HepG2 (cell line): ENCODE data around the gene CERS4. TPM values are rescaled to one million over a fixed set of nuclear protein-coding genes. Genes with fewer than 3 reads are reported as not detected.
A peak's percentile ranks its signal among the peaks of the same experiment; 100 is the strongest.

Experiments
- ATAC-seq: fragments of 200-7000 bp; cut with Tn5 transposase; 3 replicates; pipeline ENCODE4 v1.9.1; 2020; ENCODE audit warnings: mild to moderate bottlenecking, moderate library complexity
- BruUV-seq: library from RNA; stranded (reverse); fragments of 400-500 nt; replicated peaks from 2 replicates; lab custom pipeline; 2021; lab: Mats Ljungman, UMichigan
- CTCF ChIA-PET: fragments of 300-600 bp; formaldehyde crosslinking; extraction: SDS; loops from one replicate; lab custom pipeline; 2021; ENCODE audit warnings: low total read pairs, inconsistent platforms, low intra/inter-chr PET ratio; lab: Yijun Ruan, JAX
- POLR2A ChIA-PET: fragments of 350-600 bp; sonication (Branson Sonifier 250); formaldehyde crosslinking; loops from one replicate; lab custom pipeline; 2020; ENCODE audit warnings: antibody characterized with exemption, inconsistent platforms; lab: Yijun Ruan, JAX
- DNase-seq: peaks from one replicate; pipeline ENCODE4 v3.0.0-alpha.2; 2015; ENCODE audit warnings: low spot score
- FAIRE-seq: peaks from 3 replicates; lab custom pipeline; 2011; peaks lifted over from hg19 to GRCh38; lab: Jason Lieb, UNC
- H2AFZ ChIP-seq: one replicate; pipeline ENCODE4 v1.6.1; 2011; ENCODE audit warnings: low read length, inconsistent platforms
- H3K27ac ChIP-seq: fragments of 300-600 bp; 3 replicates; pipeline ENCODE4 v1.8.0; 2011; ENCODE audit warnings: mixed run types, mild to moderate bottlenecking, mixed read lengths, low read length, inconsistent platforms; ENCODE audit not compliant: insufficient read depth; ENCODE audit errors: extremely low read length
- H3K27me3 ChIP-seq, 2 experiments: fragments of 200-600 bp in 1 of 2; 2 replicates in 1 of 2; 3 replicates in 1 of 2; pipeline versions ENCODE4 v1.6.0 to v1.8.0; 2011; ENCODE audit warnings: low read length in 2 of 2, mild to moderate bottlenecking in 2 of 2, moderate library complexity in 2 of 2, inconsistent platforms in 1 of 2; ENCODE audit not compliant: insufficient read depth in 2 of 2, control insufficient read depth in 1 of 2
- H3K36me3 ChIP-seq, 2 experiments: fragments of 200-600 bp in 1 of 2; replicated peaks in 1 of 2; 2 replicates in 1 of 2; 3 replicates in 1 of 2; pipeline versions ENCODE4 v1.5.1 to v1.8.0; 2011; ENCODE audit warnings: low read length in 2 of 2, inconsistent platforms in 1 of 2; ENCODE audit not compliant: insufficient read depth in 2 of 2, control insufficient read depth in 1 of 2
- H3K4me1 ChIP-seq: 2 replicates; pipeline ENCODE4 v1.5.1; 2012; ENCODE audit warnings: low read length, inconsistent platforms; ENCODE audit not compliant: insufficient read depth
- H3K4me2 ChIP-seq: 2 replicates; pipeline ENCODE4 v1.6.0; 2011; ENCODE audit warnings: low read depth, low read length, inconsistent platforms
- H3K4me3 ChIP-seq, 3 experiments: fragments of 200-600 bp in 1 of 3; sonication (generic), shearing (Covaris generic) in 1 of 3; replicated peaks in 1 of 3; 2 replicates each; pipeline ENCODE4 v1.5.1; 2011 to 2016; ENCODE audit warnings: low read length in 3 of 3, inconsistent platforms in 2 of 3, low read depth in 2 of 3, mild to moderate bottlenecking in 2 of 3, control low read depth in 1 of 3, mixed read lengths in 1 of 3; ENCODE audit not compliant: insufficient read depth in 1 of 3
- H3K79me2 ChIP-seq: one replicate; pipeline ENCODE4 v1.6.1; 2011; ENCODE audit warnings: low read length, inconsistent platforms; ENCODE audit not compliant: insufficient read depth
- H3K9ac ChIP-seq: 2 replicates; pipeline ENCODE4 v1.6.0; 2011; ENCODE audit warnings: mild to moderate bottlenecking, low read depth, low read length, inconsistent platforms; ENCODE audit not compliant: insufficient read depth
- H3K9me3 ChIP-seq: 2 replicates; pipeline ENCODE4 v1.5.1; 2012; ENCODE audit warnings: mild to moderate bottlenecking, low read length
- H4K20me1 ChIP-seq: 2 replicates; pipeline ENCODE4 v1.6.0; 2011; ENCODE audit warnings: inconsistent platforms, mild to moderate bottlenecking, low read length, moderate library complexity; ENCODE audit not compliant: insufficient read depth
- CHD4 ChIP-seq: fragments of 200-600 bp; sonication (generic); IDR thresholded peaks from 2 replicates; pipeline ENCODE4 v1.7.0; 2017; ENCODE audit warnings: mild to moderate bottlenecking, low read length, borderline replicate concordance
- HDAC1 ChIP-seq: sonication (generic); formaldehyde crosslinking; IDR thresholded peaks from 2 replicates; pipeline ENCODE4 v1.5.1; 2020; ENCODE audit warnings: mild to moderate bottlenecking, missing genetic modification reagents
- RBAK ChIP-seq: sonication (generic); formaldehyde crosslinking; IDR thresholded peaks from 2 replicates; pipeline ENCODE4 v1.5.1; 2020; ENCODE audit warnings: mild to moderate bottlenecking, missing genetic modification reagents
- U2AF1 ChIP-seq: fragments of 200-400 bp; formaldehyde crosslinking; optimal IDR thresholded peaks from 2 replicates; pipeline ENCODE3; 2017; ENCODE audit warnings: mild to moderate bottlenecking, low read depth, low read length
- ZMYM3 ChIP-seq: sonication (generic); formaldehyde crosslinking; IDR thresholded peaks from 2 replicates; pipeline ENCODE4 v1.5.1; 2020; ENCODE audit warnings: mild to moderate bottlenecking, missing genetic modification reagents
- ZNF350 ChIP-seq: sonication (generic); formaldehyde crosslinking; IDR thresholded peaks from 2 replicates; pipeline ENCODE4 v1.4.0; 2020; ENCODE audit warnings: mild to moderate bottlenecking, low read depth, missing genetic modification reagents, borderline replicate concordance
- ZNF629 ChIP-seq: sonication (generic); formaldehyde crosslinking; conservative IDR thresholded peaks from 2 replicates; pipeline ENCODE4 v1.5.0; 2020; ENCODE audit warnings: missing genetic modification reagents
- ZNF7 ChIP-seq: IDR thresholded peaks from 2 replicates; pipeline ENCODE4 v1.6.1; 2016; ENCODE audit warnings: missing biosample characterization, missing genetic modification reagents
- WGBS: methylation state at CpG from one replicate; pipeline ENCODE4 v1.1.6; 2017; ENCODE audit warnings: low lambda C conversion rate; 5-methylcytosine and 5-hydroxymethylcytosine counted together
- in situ Hi-C: cut with HindIII; loops from 2 replicates; pipeline ENCODE4 v1.10.0; 2017; ENCODE audit warnings: low pct_unique_long_range_greater_than_20kb; ENCODE audit not compliant: extremely low pct_ligation_motif_present
- intact Hi-C: fragments of 100-400 bp; cut with micrococcal nuclease; formaldehyde crosslinking; loops from one replicate; pipeline ENCODE4 v1.10.0; 2022; ENCODE audit not compliant: unreplicated experiment
- polyA plus RNA-seq, 8 experiments: library from polyadenylated mRNA; depleted of rRNA in 3 of 8; stranded (reverse) in 7 of 8; unstranded in 1 of 8; fragments of >200 nt; fragmentation: Illumina TruSeq in 4 of 8; extraction: Trizol in 4 of 8; gene quantifications; 2 replicates each; pipeline versions ENCODE4 v1.2.1 to v1.2.3, GENCODE V29; 2011 to 2016; ENCODE audit warnings: low read depth in 4 of 8, missing spikeins in 1 of 8, mixed read lengths in 1 of 8; ENCODE audit not compliant: insufficient read depth in 1 of 8
- total RNA-seq, 5 experiments: library from RNA; depleted of rRNA; stranded (reverse); fragments of >200 nt; fragmentation: Illumina TruSeq; extraction: Trizol; gene quantifications; 2 replicates each; pipeline ENCODE4 v1.2.3, GENCODE V29; 2016; ENCODE audit warnings: low read depth in 1 of 5
- TF ChIP-seq, protein P1 (sequence below): conservative IDR thresholded peaks from 2 replicates; pipeline ENCODE4 v1.6.1; 2018; ENCODE audit warnings: missing genetic modification reagents
- TF ChIP-seq, protein P2 (sequence below): sonication (generic); formaldehyde crosslinking; IDR thresholded peaks from 2 replicates; pipeline ENCODE4 v1.4.0; 2020; ENCODE audit warnings: mild to moderate bottlenecking, missing genetic modification reagents
- TF ChIP-seq, protein P3 (sequence below): sonication (generic); formaldehyde crosslinking; IDR thresholded peaks from 2 replicates; pipeline ENCODE4 v1.4.0; 2020; ENCODE audit warnings: missing genetic modification reagents, borderline replicate concordance

Gene CERS4
- total and polyA plus RNA-seq, 2 of the 13 experiments (the other 11 are each of a cell fraction or from before 2014, with no cell fraction given) = 74.7 to 83.5 TPM

DNA sequence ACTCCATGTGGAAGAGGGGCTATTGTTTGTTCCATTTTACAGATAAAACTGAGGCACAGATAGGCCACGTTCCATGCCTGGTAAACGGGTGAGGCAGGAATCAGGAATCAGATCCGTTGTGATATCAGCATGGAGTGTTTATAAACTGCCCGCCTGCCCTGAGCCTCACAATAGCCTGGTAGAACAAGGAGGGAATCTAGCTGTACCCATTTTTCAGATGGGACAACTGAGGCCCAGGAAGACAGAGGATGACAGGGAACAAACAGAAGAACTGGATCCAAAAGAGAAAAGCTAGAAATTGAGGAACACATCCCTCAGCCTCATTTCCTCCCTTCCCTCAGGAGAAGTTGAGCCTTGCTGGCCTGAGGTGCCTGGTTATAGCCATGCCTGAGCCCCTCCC, 32.5 kb downstream of the CERS4 start:
- no peak for ATAC-seq
- POLR2A ChIA-PET = interaction anchor here (1.1 kb wide), 1 partner anchor 87 kb away, joined by 3 read pairs; no protein-coding TSS in a partner anchor
- no peaks in the 10 kb centered on the region for H3K9me3 ChIP-seq
- no peak overlapping the region for H3K4me3 ChIP-seq
- no peaks in the 10 kb centered on the region for H3K27me3 ChIP-seq
- peaks cover 28% of the 10 kb centered on the region for H3K79me2 ChIP-seq
- CTCF ChIA-PET = no interaction called here
- intact Hi-C loops (loop anchor here (2.0 kb wide), 1 partner anchor 33 kb away; the partner anchor contains the start of gene CERS4), in situ Hi-C loops (no loop called here)
- no peaks in the 10 kb centered on the region for H4K20me1 ChIP-seq
- H2AFZ ChIP-seq = no peak overlapping the region
- H3K36me3 ChIP-seq = peaks cover 8 to 27% of the 10 kb centered on the region in 2 experiments
- H3K9ac ChIP-seq = no peak overlapping the region
- BruUV-seq = TSS peak; percentile 18
- TF ChIP-seq U2AF1 = no peak
- peak; percentile 71 for TF ChIP-seq ZMYM3 (CRISPR knock-in tag)
- TF ChIP-seq, protein P1, sequence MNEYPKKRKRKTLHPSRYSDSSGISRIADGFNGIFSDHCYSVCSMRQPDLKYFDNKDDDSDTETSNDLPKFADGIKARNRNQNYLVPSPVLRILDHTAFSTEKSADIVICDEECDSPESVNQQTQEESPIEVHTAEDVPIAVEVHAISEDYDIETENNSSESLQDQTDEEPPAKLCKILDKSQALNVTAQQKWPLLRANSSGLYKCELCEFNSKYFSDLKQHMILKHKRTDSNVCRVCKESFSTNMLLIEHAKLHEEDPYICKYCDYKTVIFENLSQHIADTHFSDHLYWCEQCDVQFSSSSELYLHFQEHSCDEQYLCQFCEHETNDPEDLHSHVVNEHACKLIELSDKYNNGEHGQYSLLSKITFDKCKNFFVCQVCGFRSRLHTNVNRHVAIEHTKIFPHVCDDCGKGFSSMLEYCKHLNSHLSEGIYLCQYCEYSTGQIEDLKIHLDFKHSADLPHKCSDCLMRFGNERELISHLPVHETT (CRISPR knock-in tag) = no peak
- peak; percentile 7; the same call in 1 of the 2 replicates for TF ChIP-seq HDAC1 (CRISPR knock-in tag)
- TF ChIP-seq ZNF629 = peak; percentile 97
- TF ChIP-seq CHD4 = peak; percentile 84; the same call in 1 of the 2 replicates
- TF ChIP-seq, all 625 proteins: peak for 4
- DNase-seq = no peak
- Histone ChIP-seq H3K4me2 (no peak overlapping the region), H3K27ac (no peak overlapping the region), H3K4me1 (peaks cover 83% of the 10 kb centered on the region)
- FAIRE-seq = no peak
- 100% methylated on average over 4 of the region's 4 CpGs for WGBS

DNA sequence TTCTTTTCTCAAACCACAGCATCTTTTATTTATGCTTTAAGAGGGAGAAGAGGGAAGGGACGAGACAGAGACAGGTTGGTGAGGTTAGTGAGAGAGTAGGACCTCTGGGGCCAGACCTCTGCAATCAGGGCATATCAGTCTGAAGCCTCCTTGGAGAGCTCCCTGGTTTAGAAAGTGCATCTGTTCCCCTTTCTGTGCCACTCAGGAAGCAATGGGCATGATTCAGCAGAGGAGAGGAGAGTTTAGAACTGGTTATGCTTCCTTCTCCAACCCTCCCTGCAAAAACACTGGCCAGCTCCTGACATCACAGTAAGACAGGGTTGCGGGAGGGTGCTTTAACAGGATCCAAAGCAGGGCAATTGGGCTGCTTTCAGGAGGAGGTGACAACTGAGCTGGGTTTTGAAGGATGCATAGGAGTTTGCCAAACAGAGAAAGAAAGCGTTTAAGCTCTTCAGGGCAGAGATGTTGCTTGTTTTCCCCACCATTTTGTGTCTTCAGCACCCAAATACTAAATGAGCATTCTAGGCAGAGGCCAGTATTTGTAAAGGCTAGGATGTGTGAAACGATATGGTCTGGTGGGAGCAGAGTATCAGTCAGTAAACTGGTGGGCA, 33.1 kb downstream of the CERS4 start:
- CTCF ChIA-PET = no interaction called here
- Histone ChIP-seq H3K36me3 (peaks cover 9 to 29% of the 10 kb centered on the region in 2 experiments), H2AFZ (no peak overlapping the region), H3K79me2 (peaks cover 31% of the 10 kb centered on the region), H4K20me1 (no peaks in the 10 kb centered on the region), H3K9me3 (no peaks in the 10 kb centered on the region), H3K4me1 (peaks cover 83% of the 10 kb centered on the region), H3K4me2 (no peak overlapping the region), H3K27me3 (no peaks in the 10 kb centered on the region), H3K4me3 (no peak overlapping the region), H3K27ac (peak overlapping the region; percentile 29), H3K9ac (no peak overlapping the region)
- no TSS peak for BruUV-seq
- FAIRE-seq (no peak), ATAC-seq (no peak), DNase-seq (no peak)
- intact Hi-C loops (no loop called here), in situ Hi-C loops (no loop called here)
- POLR2A ChIA-PET = no interaction called here
- WGBS = 97% methylated on average over 4 of the region's 4 CpGs
- TF ChIP-seq ZNF7 (CRISPR knock-in tag) (no peak), ZNF350 (CRISPR knock-in tag) (no peak), RBAK (CRISPR knock-in tag) (no peak)
- TF ChIP-seq, protein P2, sequence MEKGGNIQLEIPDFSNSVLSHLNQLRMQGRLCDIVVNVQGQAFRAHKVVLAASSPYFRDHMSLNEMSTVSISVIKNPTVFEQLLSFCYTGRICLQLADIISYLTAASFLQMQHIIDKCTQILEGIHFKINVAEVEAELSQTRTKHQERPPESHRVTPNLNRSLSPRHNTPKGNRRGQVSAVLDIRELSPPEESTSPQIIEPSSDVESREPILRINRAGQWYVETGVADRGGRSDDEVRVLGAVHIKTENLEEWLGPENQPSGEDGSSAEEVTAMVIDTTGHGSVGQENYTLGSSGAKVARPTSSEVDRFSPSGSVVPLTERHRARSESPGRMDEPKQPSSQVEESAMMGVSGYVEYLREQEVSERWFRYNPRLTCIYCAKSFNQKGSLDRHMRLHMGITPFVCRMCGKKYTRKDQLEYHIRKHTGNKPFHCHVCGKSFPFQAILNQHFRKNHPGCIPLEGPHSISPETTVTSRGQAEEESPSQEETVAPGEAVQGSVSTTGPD (CRISPR knock-in tag) = no peak
- TF ChIP-seq, protein P3, sequence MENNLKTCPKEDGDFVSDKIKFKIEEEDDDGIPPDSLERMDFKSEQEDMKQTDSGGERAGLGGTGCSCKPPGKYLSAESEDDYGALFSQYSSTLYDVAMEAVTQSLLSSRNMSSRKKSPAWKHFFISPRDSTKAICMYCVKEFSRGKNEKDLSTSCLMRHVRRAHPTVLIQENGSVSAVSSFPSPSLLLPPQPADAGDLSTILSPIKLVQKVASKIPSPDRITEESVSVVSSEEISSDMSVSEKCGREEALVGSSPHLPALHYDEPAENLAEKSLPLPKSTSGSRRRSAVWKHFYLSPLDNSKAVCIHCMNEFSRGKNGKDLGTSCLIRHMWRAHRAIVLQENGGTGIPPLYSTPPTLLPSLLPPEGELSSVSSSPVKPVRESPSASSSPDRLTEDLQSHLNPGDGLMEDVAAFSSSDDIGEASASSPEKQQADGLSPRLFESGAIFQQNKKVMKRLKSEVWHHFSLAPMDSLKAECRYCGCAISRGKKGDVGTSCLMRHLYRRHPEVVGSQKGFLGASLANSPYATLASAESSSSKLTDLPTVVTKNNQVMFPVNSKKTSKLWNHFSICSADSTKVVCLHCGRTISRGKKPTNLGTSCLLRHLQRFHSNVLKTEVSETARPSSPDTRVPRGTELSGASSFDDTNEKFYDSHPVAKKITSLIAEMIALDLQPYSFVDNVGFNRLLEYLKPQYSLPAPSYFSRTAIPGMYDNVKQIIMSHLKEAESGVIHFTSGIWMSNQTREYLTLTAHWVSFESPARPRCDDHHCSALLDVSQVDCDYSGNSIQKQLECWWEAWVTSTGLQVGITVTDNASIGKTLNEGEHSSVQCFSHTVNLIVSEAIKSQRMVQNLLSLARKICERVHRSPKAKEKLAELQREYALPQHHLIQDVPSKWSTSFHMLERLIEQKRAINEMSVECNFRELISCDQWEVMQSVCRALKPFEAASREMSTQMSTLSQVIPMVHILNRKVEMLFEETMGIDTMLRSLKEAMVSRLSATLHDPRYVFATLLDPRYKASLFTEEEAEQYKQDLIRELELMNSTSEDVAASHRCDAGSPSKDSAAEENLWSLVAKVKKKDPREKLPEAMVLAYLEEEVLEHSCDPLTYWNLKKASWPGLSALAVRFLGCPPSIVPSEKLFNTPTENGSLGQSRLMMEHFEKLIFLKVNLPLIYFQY (CRISPR knock-in tag) = no peak
